PFSK-1 (cell line): ENCODE measurements around the gene NCOA3.

Experiments used
- FOXP2 ChIP-seq: optimal IDR thresholded peaks from 2 replicates; pipeline ENCODE3; 2011; ENCODE audit warnings: borderline replicate concordance, control low read depth, inconsistent platforms; ENCODE audit not compliant: insufficient read depth; ENCODE audit errors: extremely low read length, extremely low read depth
- POLR2AphosphoS5 ChIP-seq: IDR thresholded peaks from 2 replicates; pipeline ENCODE4 v1.6.1; 2012; ENCODE audit warnings: low read depth, mild to moderate bottlenecking, control low read depth, low read length, moderate library complexity
- REST ChIP-seq, 2 experiments: IDR thresholded peaks; 2 replicates each; pipeline versions ENCODE4 v1.6.1 to v1.8.0; 2011 to 2012; ENCODE audit warnings: low read depth in 2 of 2, low read length in 2 of 2, control low read depth in 1 of 2, inconsistent platforms in 1 of 2, mild to moderate bottlenecking in 1 of 2, moderate library complexity in 1 of 2; ENCODE audit not compliant: insufficient read depth in 1 of 2
- SIN3A ChIP-seq: IDR thresholded peaks from 2 replicates; pipeline ENCODE4 v1.6.1; 2012; ENCODE audit warnings: mild to moderate bottlenecking, low read length, moderate library complexity, borderline replicate concordance; ENCODE audit not compliant: insufficient read depth
- TAF1 ChIP-seq: IDR thresholded peaks from 2 replicates; pipeline ENCODE4 v1.6.1; 2012; ENCODE audit warnings: low read length, control low read depth, borderline replicate concordance; ENCODE audit not compliant: insufficient read depth

GRCh38 chr20:47605673-47606413 is 104.2 kb downstream of the NCOA3 start:
- TF ChIP-seq POLR2AphosphoS5 (no peak), TAF1 (no peak), FOXP2 (no peak), SIN3A (no peak), REST (IDR thresholded peaks at IDR 0.05; ENCODE audit: insufficient read depth in 1 of 2, low read depth in 2 of 2, low read length in 2 of 2) (no peak)
